Measurements from ENCODE around the gene GALNT2.

Gene GALNT2

DNA sequence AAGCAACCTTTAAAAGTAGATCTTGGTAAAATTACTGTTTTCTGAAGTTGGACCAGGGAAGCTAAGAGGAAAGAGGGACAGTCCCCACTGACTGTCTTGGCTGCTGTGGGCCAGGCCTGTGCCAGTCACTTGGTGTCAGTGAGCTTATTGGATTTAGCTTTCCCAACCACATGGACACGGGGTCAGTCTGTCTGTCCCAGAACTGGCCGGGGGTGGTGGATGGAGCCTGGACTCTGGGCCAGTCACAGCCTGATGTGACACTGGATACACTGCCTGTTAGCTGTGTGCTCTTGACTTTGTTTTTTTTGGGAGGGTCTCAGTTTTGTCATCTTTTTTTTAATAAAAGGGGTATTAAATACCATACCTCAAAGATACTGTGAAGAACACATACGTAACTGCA, 96.7 kb downstream of the GALNT2 start:
- TF ChIP-seq, protein P1, sequence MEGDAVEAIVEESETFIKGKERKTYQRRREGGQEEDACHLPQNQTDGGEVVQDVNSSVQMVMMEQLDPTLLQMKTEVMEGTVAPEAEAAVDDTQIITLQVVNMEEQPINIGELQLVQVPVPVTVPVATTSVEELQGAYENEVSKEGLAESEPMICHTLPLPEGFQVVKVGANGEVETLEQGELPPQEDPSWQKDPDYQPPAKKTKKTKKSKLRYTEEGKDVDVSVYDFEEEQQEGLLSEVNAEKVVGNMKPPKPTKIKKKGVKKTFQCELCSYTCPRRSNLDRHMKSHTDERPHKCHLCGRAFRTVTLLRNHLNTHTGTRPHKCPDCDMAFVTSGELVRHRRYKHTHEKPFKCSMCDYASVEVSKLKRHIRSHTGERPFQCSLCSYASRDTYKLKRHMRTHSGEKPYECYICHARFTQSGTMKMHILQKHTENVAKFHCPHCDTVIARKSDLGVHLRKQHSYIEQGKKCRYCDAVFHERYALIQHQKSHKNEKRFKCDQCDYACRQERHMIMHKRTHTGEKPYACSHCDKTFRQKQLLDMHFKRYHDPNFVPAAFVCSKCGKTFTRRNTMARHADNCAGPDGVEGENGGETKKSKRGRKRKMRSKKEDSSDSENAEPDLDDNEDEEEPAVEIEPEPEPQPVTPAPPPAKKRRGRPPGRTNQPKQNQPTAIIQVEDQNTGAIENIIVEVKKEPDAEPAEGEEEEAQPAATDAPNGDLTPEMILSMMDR (IDR thresholded peaks at IDR 0.05; ENCODE audit: low read length), result no peak
- TF ChIP-seq EZH2phosphoT487 (IDR thresholded peaks at IDR 0.05; ENCODE audit: low read length) (no peak), EZH2 (optimal IDR thresholded peaks at IDR 0.05; ENCODE audit: low read depth, low read length) (no peak)
- no peak overlapping the region for H2AFZ ChIP-seq (ENCODE audit: low read length)
- no peaks in the 10 kb centered on the region for H3K9me2 ChIP-seq (replicated peaks; ENCODE audit: insufficient read depth, low read length)
- no peak overlapping the region for H3K9ac ChIP-seq (ENCODE audit: low read length)
- H3K4me1 ChIP-seq (ENCODE audit: low read length), result peaks cover 3% of the 10 kb centered on the region
- H3K4me2 ChIP-seq (ENCODE audit: low read depth, low read length), result no peak overlapping the region
- H3K27me3 ChIP-seq (replicated peaks; ENCODE audit: insufficient read depth, low read length), result no peaks in the 10 kb centered on the region
- no peaks in the 10 kb centered on the region for H3K9me3 ChIP-seq (replicated peaks; ENCODE audit: insufficient read depth, low read length)
- no peak overlapping the region for H3K4me3 ChIP-seq (ENCODE audit: low read length)
- no peak for DNase-seq
- H3K79me2 ChIP-seq (ENCODE audit: low read length), result peaks cover 94% of the 10 kb centered on the region
- H3K36me3 ChIP-seq (replicated peaks; ENCODE audit: insufficient read depth, low read length), result no peaks in the 10 kb centered on the region
- H4K20me1 ChIP-seq (ENCODE audit: insufficient read depth, low read length), result no peaks in the 10 kb centered on the region
- no peaks in the 10 kb centered on the region for H3F3A ChIP-seq (ENCODE audit: insufficient read depth, low read length)
- H3K27ac ChIP-seq (ENCODE audit: low read length), result no peak overlapping the region

DNA sequence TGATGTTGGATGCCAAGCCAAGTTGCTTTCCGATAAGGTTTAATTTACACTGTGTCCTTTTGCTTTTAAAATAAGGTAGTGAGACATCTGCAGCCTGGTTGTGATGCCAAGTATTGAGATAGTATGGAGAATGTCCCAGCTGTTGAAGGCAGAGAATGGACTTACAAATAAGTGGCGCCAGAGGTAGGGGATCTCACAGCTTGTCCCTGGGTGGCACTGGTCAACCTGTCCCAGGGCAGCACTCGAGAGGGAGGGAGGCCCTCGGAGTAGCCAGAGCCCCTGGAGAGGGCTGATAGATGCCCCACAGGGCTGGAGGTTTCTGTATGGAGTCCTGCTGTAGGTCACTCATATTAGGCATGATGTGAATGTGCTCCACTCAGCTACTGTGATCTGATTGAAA, 98.5 kb downstream of the GALNT2 start:
- Histone ChIP-seq H3F3A (ENCODE audit: insufficient read depth, low read length) (peaks cover 13% of the 10 kb centered on the region), H3K4me1 (ENCODE audit: low read length) (peaks cover 21% of the 10 kb centered on the region), H3K9me3 (replicated peaks; ENCODE audit: insufficient read depth, low read length) (no peaks in the 10 kb centered on the region), H3K27ac (ENCODE audit: low read length) (no peak overlapping the region), H2AFZ (ENCODE audit: low read length) (no peak overlapping the region), H3K36me3 (replicated peaks; ENCODE audit: insufficient read depth, low read length) (no peaks in the 10 kb centered on the region), H4K20me1 (ENCODE audit: insufficient read depth, low read length) (no peaks in the 10 kb centered on the region), H3K27me3 (replicated peaks; ENCODE audit: insufficient read depth, low read length) (no peaks in the 10 kb centered on the region), H3K9me2 (replicated peaks; ENCODE audit: insufficient read depth, low read length) (no peaks in the 10 kb centered on the region), H3K4me2 (ENCODE audit: low read depth, low read length) (no peak overlapping the region), H3K4me3 (ENCODE audit: low read length) (no peak overlapping the region), H3K9ac (ENCODE audit: low read length) (no peak overlapping the region), H3K79me2 (ENCODE audit: low read length) (peaks cover 96% of the 10 kb centered on the region)
- no peak for TF ChIP-seq EZH2phosphoT487 (IDR thresholded peaks at IDR 0.05; ENCODE audit: low read length)
- no peak for TF ChIP-seq EZH2 (optimal IDR thresholded peaks at IDR 0.05; ENCODE audit: low read depth, low read length)
- TF ChIP-seq, protein P1 (IDR thresholded peaks at IDR 0.05; ENCODE audit: low read length), result no peak
- no peak for DNase-seq

- no peak for TF ChIP-seq EZH2phosphoT487 (IDR thresholded peaks at IDR 0.05; ENCODE audit: low read length)
- no peak for TF ChIP-seq EZH2 (optimal IDR thresholded peaks at IDR 0.05; ENCODE audit: low read depth, low read length)
- TF ChIP-seq, protein P1 (IDR thresholded peaks at IDR 0.05; ENCODE audit: low read length), result no peak
- Histone ChIP-seq H3K9me3 (replicated peaks; ENCODE audit: insufficient read depth, low read length) (no peaks in the 10 kb centered on the region), H3K4me3 (ENCODE audit: low read length) (no peak overlapping the region), H2AFZ (ENCODE audit: low read length) (no peak overlapping the region), H3K4me2 (ENCODE audit: low read depth, low read length) (no peak overlapping the region), H4K20me1 (ENCODE audit: insufficient read depth, low read length) (no peaks in the 10 kb centered on the region), H3K27ac (ENCODE audit: low read length) (no peak overlapping the region), H3K36me3 (replicated peaks; ENCODE audit: insufficient read depth, low read length) (no peaks in the 10 kb centered on the region), H3K9me2 (replicated peaks; ENCODE audit: insufficient read depth, low read length) (no peaks in the 10 kb centered on the region), H3F3A (ENCODE audit: insufficient read depth, low read length) (peaks cover 13% of the 10 kb centered on the region), H3K9ac (ENCODE audit: low read length) (no peak overlapping the region), H3K79me2 (ENCODE audit: low read length) (peaks cover 96% of the 10 kb centered on the region), H3K4me1 (ENCODE audit: low read length) (peaks cover 21% of the 10 kb centered on the region), H3K27me3 (replicated peaks; ENCODE audit: insufficient read depth, low read length) (no peaks in the 10 kb centered on the region)
- no peak for DNase-seq
Observed at GRCh38 chr1:230166366-230167132, 99.5 kb downstream of the GALNT2 start.

Measured in MM.1S (cell line).